Vagina (tissue), 2 donors: ENCODE measurements around the gene KCNH1. TPM values are rescaled to one million over a fixed set of nuclear protein-coding genes. Genes with fewer than 3 reads are reported as not detected.

ENCODE experiments used
- DNase-seq, 2 donors: peaks; one replicate each; pipeline ENCODE4 v3.0.0-alpha.2; 2017; ENCODE audit errors: extremely low spot score in 2 of 2
- H3K27ac ChIP-seq: fragments of 200-600 bp; sonication (generic); one replicate; pipeline ENCODE4 v1.5.1; 2019
- H3K27me3 ChIP-seq: fragments of 200-600 bp; sonication (generic); one replicate; pipeline ENCODE4 v1.5.1; 2019
- H3K36me3 ChIP-seq, 2 donors: fragments of 200-600 bp; sonication (generic); one replicate each; pipeline ENCODE4 v1.5.1; 2017 to 2019
- H3K4me1 ChIP-seq: fragments of 200-600 bp; sonication (generic); one replicate; pipeline ENCODE4 v1.5.1; 2019
- H3K4me3 ChIP-seq, 2 donors: fragments of 200-600 bp; sonication (generic); 1 replicate in 1 of 2; 2 replicates in 1 of 2; pipeline ENCODE4 v1.5.1; 2016 to 2019
- H3K9me3 ChIP-seq: fragments of 200-600 bp; sonication (generic); one replicate; pipeline ENCODE4 v1.5.1; 2019
- POLR2A ChIP-seq, 2 donors: fragments of 450-650 bp; IDR thresholded peaks; one replicate each; pipeline ENCODE4 v1.6.1; 2017; ENCODE audit warnings: antibody characterized with exemption in 2 of 2, mild to moderate bottlenecking in 2 of 2, moderate library complexity in 2 of 2
- POLR2AphosphoS5 ChIP-seq, 2 donors: sonication (generic); formaldehyde crosslinking; IDR thresholded peaks; one replicate each; pipeline ENCODE4 v1.9.0; 2017; ENCODE audit warnings: antibody characterized with exemption in 2 of 2, mild to moderate bottlenecking in 2 of 2, low read depth in 1 of 2; ENCODE audit not compliant: insufficient read depth in 1 of 2
- intact Hi-C: fragments of 100-400 bp; cut with DNase I; formaldehyde crosslinking; loops from one replicate; pipeline ENCODE4 v1.15.1; 2023
- total RNA-seq: library from RNA; depleted of rRNA; stranded (reverse); fragments of >200 nt; gene quantifications from one replicate; pipeline ENCODE4 v1.2.3, GENCODE V29; 2016
- TF ChIP-seq, protein P1 (sequence below), 3 experiments: fragments of 450-650 bp in 2 of 3; fragments of 200-600 bp in 1 of 3; sonication (generic) in 1 of 3; IDR thresholded peaks; one replicate each; pipeline ENCODE4 v1.5.1; 2017 to 2019; ENCODE audit warnings: antibody characterized with exemption in 3 of 3, mild to moderate bottlenecking in 2 of 3, moderate library complexity in 2 of 3

The KCNH1 gene
- total RNA-seq, 1 donor from 2014 or later: 3.9 TPM

DNA sequence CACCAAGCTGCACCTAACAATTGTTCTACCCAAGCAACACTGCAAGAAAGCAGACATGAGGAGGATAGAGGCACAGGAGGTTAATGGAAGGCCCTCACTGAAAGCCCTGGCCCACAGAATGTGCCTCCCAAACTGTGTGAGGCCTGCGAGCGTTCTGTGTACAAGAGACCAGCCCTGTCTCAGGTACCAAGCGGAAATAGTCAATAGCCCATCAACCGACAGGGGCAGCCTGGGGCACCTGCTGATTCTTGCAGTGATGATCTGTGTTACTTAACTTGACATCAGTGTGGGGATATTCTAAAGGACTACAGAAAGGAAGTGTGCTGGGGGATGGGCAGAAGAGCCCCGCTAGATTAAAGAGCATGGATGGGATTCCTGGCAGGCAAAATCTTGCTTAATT lies 392.4 kb downstream of the KCNH1 start:
- DNase-seq: no peak
- Histone ChIP-seq H3K27me3 (no peaks in the 10 kb centered on the region), H3K4me1 (no peaks in the 10 kb centered on the region), H3K27ac (no peak overlapping the region), H3K9me3 (no peaks in the 10 kb centered on the region), H3K4me3 (no peak overlapping the region), H3K36me3 (no peaks in the 10 kb centered on the region)
- no peak for TF ChIP-seq POLR2AphosphoS5 (IDR thresholded peaks at IDR 0.05; ENCODE audit: insufficient read depth in 1 of 2, low read depth in 1 of 2)
- TF ChIP-seq, protein P1, sequence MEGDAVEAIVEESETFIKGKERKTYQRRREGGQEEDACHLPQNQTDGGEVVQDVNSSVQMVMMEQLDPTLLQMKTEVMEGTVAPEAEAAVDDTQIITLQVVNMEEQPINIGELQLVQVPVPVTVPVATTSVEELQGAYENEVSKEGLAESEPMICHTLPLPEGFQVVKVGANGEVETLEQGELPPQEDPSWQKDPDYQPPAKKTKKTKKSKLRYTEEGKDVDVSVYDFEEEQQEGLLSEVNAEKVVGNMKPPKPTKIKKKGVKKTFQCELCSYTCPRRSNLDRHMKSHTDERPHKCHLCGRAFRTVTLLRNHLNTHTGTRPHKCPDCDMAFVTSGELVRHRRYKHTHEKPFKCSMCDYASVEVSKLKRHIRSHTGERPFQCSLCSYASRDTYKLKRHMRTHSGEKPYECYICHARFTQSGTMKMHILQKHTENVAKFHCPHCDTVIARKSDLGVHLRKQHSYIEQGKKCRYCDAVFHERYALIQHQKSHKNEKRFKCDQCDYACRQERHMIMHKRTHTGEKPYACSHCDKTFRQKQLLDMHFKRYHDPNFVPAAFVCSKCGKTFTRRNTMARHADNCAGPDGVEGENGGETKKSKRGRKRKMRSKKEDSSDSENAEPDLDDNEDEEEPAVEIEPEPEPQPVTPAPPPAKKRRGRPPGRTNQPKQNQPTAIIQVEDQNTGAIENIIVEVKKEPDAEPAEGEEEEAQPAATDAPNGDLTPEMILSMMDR (IDR thresholded peaks at IDR 0.05): no peak
- TF ChIP-seq POLR2A (IDR thresholded peaks at IDR 0.05): no peak
- intact Hi-C loops: no loop called here

DNA sequence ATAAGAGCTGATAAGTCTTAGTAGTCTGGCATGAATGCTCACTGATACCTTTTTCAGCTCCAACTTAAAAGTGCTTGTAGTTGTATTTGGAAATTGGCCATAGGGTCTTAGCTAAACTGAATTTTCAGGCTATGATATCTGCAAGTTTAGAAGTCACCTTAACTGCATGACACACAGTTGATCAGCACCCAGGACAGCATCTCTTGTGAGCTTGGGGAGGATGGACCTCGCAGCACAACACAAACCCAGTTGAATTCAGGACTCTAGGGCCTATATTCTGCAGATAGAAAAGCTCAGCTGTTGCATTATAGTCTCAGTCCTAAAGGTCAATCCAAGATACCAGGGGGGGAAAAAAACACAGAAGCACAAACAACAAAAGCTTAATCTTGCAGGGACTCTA lies 394.3 kb downstream of the KCNH1 start:
- intact Hi-C loops: no loop called here
- DNase-seq: no peak
- Histone ChIP-seq H3K4me3 (no peak overlapping the region), H3K4me1 (no peaks in the 10 kb centered on the region), H3K27me3 (no peaks in the 10 kb centered on the region), H3K36me3 (no peaks in the 10 kb centered on the region), H3K27ac (no peak overlapping the region), H3K9me3 (no peaks in the 10 kb centered on the region)
- TF ChIP-seq, protein P1 (IDR thresholded peaks at IDR 0.05): no peak
- TF ChIP-seq POLR2A (IDR thresholded peaks at IDR 0.05) (no peak), POLR2AphosphoS5 (IDR thresholded peaks at IDR 0.05; ENCODE audit: insufficient read depth in 1 of 2, low read depth in 1 of 2) (no peak)

DNA sequence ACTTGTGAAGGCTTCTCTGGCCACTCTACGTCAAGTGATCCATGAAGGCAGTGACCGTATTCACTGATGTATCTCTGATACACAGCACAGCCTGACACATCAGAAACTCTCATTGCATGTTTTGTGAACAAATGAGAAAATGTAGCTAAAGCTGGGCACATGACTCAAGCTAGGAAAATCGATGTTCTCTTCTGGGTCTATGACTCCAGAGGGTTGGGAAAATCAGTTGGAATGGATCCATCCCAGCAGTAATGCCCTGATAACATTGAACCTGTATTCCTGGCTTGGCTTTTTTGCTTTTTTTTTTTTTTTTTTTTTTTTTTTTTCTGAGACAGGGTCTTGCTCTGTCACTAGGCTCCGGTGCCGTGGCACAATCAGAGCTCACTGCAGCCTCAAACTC lies 395.7 kb downstream of the KCNH1 start:
- Histone ChIP-seq H3K9me3 (no peaks in the 10 kb centered on the region), H3K27ac (no peak overlapping the region), H3K4me3 (no peak overlapping the region), H3K36me3 (no peaks in the 10 kb centered on the region), H3K4me1 (no peaks in the 10 kb centered on the region), H3K27me3 (no peaks in the 10 kb centered on the region)
- intact Hi-C loops: no loop called here
- TF ChIP-seq, protein P1 (IDR thresholded peaks at IDR 0.05): no peak
- TF ChIP-seq POLR2A (IDR thresholded peaks at IDR 0.05): no peak
- TF ChIP-seq POLR2AphosphoS5 (IDR thresholded peaks at IDR 0.05; ENCODE audit: insufficient read depth in 1 of 2, low read depth in 1 of 2): no peak
- no peak for DNase-seq

DNA sequence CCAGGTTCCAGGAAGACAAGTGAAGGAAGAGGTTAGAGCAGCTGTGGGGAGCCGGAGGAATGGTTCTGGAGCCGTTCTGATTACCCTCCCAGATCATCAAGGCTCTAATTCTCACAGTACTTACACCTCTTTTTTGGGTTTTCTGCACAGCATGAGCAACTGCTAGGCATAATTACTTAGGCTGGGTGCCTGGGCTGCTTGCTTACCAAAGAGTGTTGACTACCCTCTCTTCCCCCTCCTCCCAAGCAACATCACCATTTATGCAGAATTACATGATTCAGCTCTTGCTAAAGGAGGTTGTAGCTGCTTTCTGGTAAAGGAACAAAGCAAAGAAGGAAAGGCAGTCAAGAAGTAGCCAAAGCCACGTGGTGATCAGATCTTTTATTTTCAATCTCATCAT lies 397.2 kb downstream of the KCNH1 start:
- intact Hi-C loops: no loop called here
- no peaks in the 10 kb centered on the region for H3K27me3 ChIP-seq
- H3K4me3 ChIP-seq: no peak overlapping the region
- H3K4me1 ChIP-seq: no peaks in the 10 kb centered on the region
- TF ChIP-seq POLR2A (IDR thresholded peaks at IDR 0.05) (no peak), POLR2AphosphoS5 (IDR thresholded peaks at IDR 0.05; ENCODE audit: insufficient read depth in 1 of 2, low read depth in 1 of 2) (no peak)
- TF ChIP-seq, protein P1 (IDR thresholded peaks at IDR 0.05): no peak
- DNase-seq: no peak
- H3K36me3 ChIP-seq: no peaks in the 10 kb centered on the region
- no peak overlapping the region for H3K27ac ChIP-seq
- H3K9me3 ChIP-seq: no peaks in the 10 kb centered on the region

DNA sequence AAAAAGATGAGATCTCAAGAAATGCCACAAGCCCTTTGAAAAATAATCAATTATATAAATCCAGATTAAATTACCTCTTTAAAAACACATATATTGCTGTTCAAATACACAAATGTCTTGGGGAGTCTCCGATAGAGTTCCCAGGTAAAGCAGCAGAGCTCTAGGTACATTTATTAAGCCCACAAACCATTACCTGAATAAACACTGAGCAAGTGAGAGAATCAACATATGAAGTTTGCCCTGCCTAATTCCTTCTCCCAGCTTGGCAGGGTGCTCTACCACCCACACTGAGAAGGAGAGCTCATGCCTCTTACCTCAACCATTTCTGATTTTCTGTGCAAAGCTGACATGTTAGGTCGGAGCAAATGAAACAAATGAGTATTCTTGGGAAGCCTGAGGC lies 402.4 kb downstream of the KCNH1 start:
- no peak for DNase-seq
- Histone ChIP-seq H3K4me1 (no peaks in the 10 kb centered on the region), H3K36me3 (no peaks in the 10 kb centered on the region), H3K27me3 (no peaks in the 10 kb centered on the region), H3K4me3 (no peak overlapping the region), H3K27ac (no peak overlapping the region), H3K9me3 (no peaks in the 10 kb centered on the region)
- intact Hi-C loops: no loop called here
- TF ChIP-seq POLR2AphosphoS5 (IDR thresholded peaks at IDR 0.05; ENCODE audit: insufficient read depth in 1 of 2, low read depth in 1 of 2) (no peak), POLR2A (IDR thresholded peaks at IDR 0.05) (no peak)
- TF ChIP-seq, protein P1 (IDR thresholded peaks at IDR 0.05): no peak
